ENCODE data around the gene PNPLA2. TPM values are rescaled to one million over a fixed set of nuclear protein-coding genes. Genes with fewer than 3 reads are reported as not detected.

Gene PNPLA2
- total RNA-seq, 4 donors from 2014 or later: 256 to 543 (median 355) TPM

GRCh38 chr11:839875-840617 is 21.3 kb downstream of the PNPLA2 start:
- DNase-seq (ENCODE audit: low spot score): no peak
- TF ChIP-seq, protein P1, sequence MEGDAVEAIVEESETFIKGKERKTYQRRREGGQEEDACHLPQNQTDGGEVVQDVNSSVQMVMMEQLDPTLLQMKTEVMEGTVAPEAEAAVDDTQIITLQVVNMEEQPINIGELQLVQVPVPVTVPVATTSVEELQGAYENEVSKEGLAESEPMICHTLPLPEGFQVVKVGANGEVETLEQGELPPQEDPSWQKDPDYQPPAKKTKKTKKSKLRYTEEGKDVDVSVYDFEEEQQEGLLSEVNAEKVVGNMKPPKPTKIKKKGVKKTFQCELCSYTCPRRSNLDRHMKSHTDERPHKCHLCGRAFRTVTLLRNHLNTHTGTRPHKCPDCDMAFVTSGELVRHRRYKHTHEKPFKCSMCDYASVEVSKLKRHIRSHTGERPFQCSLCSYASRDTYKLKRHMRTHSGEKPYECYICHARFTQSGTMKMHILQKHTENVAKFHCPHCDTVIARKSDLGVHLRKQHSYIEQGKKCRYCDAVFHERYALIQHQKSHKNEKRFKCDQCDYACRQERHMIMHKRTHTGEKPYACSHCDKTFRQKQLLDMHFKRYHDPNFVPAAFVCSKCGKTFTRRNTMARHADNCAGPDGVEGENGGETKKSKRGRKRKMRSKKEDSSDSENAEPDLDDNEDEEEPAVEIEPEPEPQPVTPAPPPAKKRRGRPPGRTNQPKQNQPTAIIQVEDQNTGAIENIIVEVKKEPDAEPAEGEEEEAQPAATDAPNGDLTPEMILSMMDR (IDR thresholded peaks at IDR 0.05): no peak
- ATAC-seq (ENCODE audit: low FRiP score): no peak

DNA sequence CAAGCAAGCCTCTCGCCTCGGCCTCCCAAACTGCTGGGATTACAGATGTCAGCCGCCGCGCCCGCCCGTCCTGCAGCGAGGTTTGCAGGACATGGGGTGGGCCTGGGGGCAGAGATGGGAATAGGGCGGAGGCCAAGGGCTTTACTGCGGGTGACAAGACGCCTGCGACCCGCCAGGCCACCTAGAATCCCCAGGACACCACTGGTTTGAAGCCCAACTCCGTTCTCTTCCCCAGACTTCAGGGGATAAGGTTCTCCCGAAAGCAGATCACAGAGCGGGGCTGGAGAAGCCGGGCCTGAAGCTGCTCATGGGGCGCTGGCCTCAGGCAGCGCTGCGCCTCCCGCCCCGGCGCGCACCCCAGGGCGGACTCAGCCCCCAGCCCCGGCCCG is 23.3 kb downstream of the PNPLA2 start:
- DNase-seq (ENCODE audit: low spot score) (no peak), ATAC-seq (ENCODE audit: low FRiP score) (no peak)
- TF ChIP-seq, protein P1 (IDR thresholded peaks at IDR 0.05): no peak

GRCh38 chr11:842370-843002 is 23.8 kb downstream of the PNPLA2 start, which contains the start of the genes POLR2L and TSPAN4:
POLR2L (minus strand) TSS chr11:842529; CDS start chr11:842508, 21 bp downstream.
TSPAN4 (plus strand) TSS chr11:842852; CDS start chr11:850305, 7,453 bp downstream.
- ATAC-seq (ENCODE audit: low FRiP score): peak; percentile 46
- TF ChIP-seq, protein P1 (IDR thresholded peaks at IDR 0.05): no peak
- peak; percentile 78 for DNase-seq (ENCODE audit: low spot score)

GRCh38 chr11:843086-843734 is 24.5 kb downstream of the PNPLA2 start:
- DNase-seq (ENCODE audit: low spot score): no peak
- TF ChIP-seq, protein P1 (IDR thresholded peaks at IDR 0.05): no peak
- no peak for ATAC-seq (ENCODE audit: low FRiP score)

DNA sequence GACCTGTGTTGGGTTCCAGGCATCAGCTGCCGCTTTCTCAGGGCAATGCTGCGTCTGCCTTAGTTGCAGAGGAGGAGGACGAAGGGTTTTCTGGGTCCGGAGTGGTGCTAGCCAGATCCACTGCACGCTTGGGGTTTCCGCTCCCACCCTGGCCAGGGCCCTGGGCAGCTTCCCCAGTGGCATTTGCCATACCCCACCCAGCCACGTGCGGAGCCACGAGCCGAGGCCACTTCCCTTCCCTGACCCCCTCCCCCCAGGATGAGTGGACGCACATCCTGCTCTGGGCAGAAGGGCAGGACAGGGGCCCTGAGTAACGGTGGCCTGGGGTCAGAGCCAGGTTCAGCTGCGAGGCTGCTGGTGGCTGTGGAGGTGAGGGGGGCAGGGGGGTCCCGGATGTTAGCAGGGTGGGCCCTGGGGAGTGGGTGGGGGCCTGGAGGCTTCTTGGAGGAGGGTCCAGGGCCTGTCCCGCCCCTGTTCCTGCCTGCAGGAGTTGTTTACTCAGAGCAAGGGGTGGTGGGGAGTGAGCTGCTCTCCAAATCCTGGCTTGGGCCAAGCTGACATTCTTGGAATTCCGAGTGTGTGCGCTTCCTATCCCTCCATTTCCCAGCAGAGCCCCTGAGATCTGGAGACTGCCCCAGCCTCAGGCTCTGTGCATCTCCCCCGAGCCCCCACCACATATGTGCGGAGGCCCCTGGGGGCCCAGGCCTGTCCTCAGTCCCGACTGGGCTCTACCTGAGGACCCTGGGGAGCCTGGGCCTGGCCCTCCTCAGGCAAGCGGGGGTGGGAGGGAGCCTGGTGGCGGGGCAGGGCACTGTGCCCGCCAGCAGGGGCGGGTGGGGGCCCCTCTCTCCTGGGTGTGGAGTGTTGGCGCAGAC is 25.3 kb downstream of the PNPLA2 start:
- ATAC-seq (ENCODE audit: low FRiP score): peak; percentile 51
- TF ChIP-seq, protein P1 (IDR thresholded peaks at IDR 0.05): no peak
- peak; percentile 76 for DNase-seq (ENCODE audit: low spot score)
